HG03469 (cell line): Measurements from ENCODE around the gene DHX30.
"Not testable (repeated sequence)": the region's sequence is repeated elsewhere in the genome, so short reads cannot be mapped to it uniquely, and the experiment has no call there.

Experiments
- ATAC-seq: cut with Tn5 transposase; IDR thresholded peaks from one replicate; pipeline ENCODE4 v1.9.1; 2021; ENCODE audit warnings: mild to moderate bottlenecking, moderate library complexity, moderate number of reproducible peaks; ENCODE audit not compliant: unreplicated experiment

The DHX30 gene

DNA sequence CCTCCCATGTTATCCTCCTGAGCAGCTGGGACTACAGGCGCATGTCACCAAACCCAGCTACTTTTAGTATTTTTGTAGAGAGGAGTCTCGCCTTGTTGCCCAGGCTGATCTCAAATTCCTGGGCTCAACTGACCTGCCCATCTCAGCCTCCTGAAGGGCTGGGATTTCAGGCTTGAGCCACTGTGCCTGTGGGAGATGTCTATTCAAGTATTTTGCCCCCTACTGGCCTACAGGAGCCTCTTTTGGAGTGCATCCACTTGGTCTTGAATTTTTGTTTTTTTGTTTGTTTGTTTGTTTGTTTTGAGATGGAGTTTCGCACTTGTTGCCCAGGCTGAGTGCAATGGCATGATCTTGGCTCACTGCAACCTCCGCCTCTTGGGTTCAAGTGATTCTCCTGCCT is 3.2 kb upstream of the DHX30 start:
- ATAC-seq: no peak

DNA sequence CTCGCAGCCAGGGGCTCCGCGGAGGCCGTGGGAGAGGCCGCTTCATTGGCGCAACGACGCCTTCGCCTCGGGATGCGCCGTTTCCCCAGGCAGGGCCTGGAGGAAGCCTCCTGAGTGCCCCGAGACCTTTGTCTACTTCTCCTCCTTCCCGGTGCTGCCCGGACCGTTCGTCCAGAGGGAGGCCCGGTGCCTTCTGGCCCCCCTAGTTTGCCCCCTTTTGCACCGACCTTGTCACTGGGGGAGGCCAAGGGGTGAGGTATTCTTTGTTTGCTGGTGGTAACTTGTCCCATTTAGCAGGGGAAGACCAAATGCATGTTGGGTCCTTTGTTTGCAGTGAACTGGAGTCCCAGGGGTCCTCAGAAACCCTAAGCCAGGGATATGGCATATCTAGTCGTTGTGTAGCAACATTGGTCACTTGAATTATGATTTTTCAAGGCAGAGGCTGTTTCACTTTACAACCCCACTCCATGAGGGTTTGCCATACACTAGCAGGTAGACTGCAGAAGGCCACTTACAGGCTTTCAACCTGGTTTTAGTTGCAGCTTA is 615 bp downstream of the DHX30 start:
- ATAC-seq: no peak

DNA sequence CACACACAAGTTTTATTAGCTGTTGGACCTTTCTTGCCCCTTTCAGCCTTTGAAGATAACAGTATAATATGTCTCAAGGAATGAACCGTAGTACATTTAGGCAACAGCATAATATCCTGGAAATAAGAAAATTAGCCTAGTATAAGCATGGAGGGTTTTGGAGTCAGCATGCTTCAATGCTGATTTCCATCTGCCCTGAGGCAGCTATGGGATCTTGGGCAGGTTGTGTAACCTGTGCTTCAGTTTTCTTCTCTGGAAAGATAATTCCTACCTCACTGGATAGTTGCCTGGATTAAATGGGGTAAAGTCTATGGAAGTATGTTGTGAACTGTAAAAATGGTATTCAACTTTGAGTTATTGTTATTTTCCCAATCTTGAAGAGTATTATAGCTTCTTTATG is 1.6 kb downstream of the DHX30 start:
- no peak for ATAC-seq

DNA sequence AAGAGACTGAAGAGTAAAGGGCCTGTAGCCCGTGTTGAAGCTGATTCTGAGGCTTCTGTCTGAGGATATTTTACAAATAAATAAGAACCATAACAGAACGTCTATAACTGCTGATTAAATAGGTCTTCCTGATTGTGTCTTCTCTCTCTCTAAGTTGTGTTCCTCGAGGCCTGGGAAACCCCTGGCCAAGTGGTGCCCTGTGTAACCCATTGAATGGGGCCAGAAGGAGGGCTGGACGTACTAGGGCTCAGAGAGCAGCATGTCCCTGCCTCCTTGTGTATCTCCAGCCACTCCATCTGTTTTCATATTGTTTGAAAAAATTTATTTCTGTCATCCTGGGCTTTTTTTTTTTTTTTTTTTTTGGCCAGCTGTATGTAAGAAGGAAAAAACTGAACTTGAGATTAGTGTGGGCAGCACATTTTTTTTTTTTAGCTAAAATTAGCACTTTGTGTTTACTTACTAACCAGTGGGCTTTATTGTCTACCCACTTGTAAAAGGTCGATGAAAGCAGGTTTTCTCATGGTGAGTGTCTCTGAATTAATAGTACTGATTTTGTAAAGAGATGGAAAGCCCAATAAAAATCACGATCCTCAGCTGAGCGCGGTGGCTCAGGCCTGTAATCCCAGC is 10.7 kb downstream of the DHX30 start:
- ATAC-seq: no peak

DNA sequence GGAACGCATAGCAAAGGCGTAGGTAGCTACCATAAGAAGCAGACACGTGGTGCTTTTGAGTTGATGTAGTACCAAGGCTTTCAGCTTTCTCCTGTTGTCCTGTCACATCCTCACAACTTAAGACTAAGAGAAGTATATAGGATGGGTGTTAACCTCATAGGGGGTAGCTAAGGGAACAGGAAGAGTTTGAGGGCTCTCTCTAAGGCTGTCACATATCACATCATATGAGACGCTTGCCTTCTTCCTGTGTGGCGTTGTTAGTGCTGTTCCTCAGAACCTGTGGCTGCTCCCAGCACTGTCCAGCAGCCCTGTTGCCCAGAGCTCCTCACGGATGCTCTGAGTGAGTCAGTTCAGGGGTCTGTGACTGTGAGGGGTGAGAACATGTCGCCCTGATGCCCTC is 14.7 kb downstream of the DHX30 start:
- ATAC-seq: no peak

DNA sequence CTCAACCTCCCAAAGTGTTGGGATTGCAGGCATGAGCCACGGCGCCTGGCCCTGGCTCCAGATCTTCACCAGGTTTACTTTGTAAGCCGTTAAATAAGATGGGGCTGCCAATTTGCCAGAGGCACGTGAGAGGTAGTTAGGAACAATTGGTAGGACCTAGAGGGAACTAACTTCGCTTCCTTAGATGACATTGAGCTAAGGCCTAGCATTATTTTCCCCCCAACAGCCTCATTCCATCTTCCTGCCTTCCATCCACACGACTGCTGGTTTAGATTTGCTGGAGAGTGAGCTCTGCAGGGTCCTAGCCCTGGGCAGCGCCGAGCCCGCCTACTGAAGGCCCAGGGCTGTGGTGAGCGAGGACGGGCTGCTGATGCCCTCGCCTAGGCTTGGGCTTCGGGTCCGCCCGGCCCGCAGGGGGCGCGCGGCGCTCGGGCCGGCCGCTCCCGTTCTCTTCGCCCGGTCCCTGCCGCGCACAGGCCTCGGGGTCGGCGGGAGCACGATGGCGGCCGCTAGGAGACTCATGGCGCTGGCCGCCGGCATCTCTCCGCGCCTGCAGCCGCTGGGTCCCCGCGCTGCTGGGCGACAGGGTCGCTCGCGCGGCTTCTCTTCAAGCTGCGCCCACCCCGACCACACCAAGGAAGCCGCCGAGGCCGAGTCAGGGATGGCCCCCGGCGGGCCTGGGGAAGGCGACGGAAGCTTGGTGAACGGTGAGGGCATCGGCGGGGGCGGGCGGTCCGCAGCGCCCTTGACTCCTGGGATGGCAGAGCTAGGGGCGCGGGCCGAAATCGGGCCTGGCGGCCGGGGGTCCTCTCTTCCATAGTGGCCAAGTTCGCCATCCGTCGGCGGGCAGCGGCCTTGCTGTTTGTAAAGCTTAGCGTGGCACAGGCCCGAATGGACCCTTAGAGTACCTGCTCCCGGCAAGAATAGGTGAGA is 21.9 kb downstream of the DHX30 start:
- peak; percentile 81 for ATAC-seq

DNA sequence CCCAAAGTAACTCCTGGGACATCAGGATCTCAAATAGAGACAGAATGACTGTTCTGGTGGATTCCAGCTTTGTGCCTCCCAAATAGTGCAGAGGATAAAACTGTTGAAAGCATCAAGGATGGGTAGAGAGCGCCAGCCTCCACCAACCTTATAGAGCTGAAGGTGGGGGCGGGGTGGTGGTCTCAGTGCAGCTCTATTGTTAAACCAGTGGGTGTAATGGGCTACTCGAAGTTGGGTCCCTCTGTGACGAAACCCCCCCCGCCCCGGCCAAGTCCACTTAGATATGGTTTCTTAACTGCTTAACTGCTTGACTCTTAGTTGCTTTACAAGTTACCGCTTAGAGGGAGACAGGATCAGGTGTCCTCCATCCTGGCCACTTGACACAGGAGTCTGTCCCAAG is 22.7 kb downstream of the DHX30 start:
- ATAC-seq: no peak

DNA sequence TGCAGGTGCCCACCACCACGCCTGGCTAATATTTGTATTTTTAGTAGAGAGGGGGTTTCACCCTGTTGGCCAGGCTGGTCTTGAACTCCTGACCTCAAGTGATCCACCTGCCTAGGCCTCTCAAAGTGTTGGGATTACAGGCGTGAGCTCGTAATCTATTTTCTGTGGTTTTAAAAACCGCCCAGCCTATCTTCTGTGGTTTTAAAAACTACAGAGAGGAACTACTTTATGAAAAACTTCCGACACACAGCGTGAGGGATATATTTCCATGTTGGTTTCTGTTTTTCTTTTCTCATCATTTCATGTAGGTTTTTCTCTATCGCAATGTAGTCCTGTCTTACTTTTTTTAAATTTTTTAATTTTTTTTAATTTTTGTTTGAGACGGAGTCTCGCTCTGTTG is 26.5 kb downstream of the DHX30 start:
- ATAC-seq: not testable (repeated sequence)

DNA sequence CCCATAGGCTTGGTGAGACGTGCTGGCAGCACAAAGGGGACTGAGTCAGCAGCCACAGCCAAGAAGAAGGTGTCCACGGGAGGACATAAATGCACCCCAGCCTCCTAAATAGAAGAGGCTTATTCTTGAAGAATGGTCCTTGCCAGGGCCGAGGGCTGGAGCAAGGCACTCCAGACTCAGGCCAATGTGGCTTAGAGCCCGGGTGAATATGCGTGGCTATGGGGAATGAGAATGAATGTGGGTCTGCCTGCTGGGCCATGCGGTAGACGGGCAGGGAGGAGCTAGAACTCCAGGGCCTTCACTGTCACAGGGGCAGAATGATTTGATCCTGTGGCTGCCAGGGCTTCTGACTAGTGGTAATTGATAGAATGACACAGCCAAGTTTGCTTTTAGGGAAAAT is 34.0 kb downstream of the DHX30 start:
- no peak for ATAC-seq

DNA sequence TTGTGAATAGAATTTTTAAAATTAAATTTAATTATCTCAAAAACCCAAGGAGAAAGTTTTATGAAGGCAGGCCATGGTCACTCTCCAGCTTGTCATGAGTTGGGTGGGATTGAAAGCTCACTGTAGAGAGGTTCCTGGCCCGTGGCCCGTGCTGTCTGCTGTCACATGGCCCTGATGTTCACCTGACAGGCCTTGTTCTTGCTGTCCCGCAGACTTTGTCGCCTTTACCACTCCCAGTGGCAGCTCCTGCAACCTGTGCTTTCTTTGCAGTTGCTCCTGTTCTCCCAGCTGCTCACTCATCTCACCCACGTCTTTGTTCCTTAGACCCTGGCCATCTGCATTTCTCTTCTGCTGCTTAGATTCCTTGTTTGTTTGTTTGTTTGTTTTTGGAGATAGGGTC is 35.6 kb downstream of the DHX30 start:
- no peak for ATAC-seq

DNA sequence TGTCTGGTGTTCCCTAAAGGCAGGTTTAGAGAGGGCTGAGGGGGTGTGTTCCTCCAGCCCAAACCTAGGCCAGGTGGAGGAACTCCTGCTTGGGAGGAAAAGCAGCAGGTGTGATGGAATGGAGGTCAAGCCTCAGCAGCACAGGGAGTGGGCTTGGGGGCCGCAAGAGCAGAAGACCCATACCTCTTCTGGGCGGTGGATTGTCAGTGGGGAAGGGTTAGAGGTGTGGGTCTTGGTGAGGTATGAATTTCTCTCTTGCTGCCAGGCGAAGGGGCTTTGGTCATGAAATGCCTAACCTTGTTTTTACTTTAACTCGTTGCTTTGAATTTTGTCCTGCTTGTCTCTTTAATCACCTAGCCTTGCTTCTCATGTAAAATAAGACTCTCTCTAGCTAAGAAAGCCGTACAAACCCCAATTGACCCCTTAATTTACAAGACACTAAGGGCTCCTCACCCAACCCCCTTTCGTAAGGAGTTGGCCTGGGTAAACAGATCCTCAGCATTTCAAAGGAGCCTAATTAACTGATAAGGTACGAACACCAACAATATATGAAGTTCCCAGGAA is 38.9 kb downstream of the DHX30 start:
- no peak for ATAC-seq

DNA sequence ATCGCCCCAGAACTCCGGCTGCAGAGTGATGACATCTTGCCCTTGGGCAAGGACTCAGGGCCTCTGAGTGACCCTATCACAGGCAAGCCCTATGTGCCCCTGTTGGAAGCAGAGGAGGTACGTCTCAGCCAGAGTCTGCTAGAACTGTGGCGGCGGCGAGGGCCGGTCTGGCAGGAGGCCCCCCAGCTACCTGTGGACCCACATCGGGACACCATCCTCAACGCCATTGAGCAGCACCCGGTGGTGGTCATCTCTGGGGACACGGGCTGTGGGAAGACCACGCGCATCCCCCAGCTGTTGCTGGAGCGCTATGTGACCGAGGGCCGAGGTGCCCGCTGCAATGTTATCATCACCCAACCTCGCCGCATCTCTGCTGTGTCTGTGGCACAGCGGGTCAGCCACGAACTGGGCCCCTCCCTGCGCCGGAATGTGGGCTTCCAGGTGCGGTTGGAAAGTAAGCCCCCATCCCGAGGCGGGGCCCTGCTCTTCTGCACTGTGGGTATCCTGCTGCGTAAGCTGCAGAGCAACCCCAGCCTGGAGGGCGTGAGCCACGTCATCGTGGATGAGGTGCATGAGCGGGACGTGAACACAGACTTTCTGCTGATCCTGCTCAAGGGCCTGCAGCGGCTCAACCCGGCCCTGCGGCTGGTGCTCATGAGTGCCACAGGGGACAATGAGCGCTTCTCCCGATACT is 43.4 kb downstream of the DHX30 start:
- no peak for ATAC-seq

DNA sequence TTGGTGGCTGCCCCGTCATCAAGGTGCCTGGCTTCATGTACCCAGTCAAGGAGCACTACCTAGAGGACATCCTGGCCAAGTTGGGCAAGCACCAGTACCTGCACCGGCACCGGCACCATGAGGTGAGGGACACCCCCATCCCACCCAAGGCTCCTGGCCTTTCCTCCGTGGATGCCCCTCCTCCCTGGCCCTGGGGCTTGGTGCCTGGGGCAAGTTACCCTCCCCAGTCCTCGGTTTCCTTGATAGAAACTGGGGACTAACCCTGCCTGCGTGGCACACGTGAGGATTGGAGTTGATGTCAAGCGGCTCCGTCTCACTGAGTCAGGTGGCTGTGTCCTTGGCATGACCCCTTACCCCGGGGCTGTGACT is 43.9 kb downstream of the DHX30 start:
- ATAC-seq: no peak

DNA sequence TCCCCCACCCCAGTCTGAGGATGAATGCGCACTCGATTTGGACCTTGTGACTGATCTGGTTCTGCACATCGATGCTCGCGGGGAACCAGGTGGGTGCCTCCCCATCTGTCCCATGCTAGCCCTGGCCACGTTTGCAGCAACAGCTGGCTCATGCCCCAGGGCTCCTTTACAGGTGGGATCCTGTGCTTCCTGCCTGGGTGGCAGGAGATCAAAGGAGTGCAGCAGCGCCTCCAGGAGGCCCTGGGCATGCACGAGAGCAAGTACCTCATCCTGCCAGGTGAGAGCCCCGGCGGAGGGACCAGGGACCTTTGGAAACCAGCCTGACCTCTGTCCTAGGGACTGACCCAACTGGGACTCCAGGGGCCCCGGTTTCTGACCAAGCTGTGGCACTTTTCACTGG is 44.3 kb downstream of the DHX30 start:
- no peak for ATAC-seq

DNA sequence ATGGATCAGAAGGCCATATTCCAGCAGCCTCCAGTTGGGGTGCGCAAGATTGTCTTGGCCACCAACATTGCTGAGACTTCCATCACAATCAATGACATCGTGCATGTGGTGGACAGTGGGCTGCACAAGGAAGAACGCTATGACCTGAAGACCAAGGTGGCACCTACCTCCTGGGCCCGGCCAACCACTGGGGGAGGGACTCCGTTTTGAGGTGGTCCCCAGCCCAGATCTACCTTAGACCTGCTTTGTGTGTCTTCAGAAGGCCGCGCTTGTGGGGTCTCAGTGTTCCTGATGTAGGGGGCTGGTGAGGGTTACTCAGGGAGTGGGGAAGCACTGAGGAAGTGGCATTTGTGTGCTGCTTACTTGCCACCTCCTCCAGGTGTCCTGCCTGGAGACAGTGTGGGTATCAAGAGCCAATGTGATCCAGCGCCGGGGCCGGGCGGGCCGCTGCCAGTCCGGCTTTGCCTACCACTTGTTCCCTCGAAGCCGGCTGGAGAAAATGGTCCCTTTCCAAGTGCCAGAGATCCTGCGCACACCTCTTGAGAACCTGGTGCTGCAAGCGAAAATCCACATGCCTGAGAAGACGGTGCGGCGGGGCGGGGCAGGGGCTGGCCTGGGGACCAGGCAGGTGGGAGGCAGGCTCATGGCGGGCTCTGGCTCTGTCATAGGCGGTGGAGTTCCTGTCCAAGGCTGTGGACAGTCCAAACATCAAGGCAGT is 45.0 kb downstream of the DHX30 start:
- ATAC-seq: no peak

DNA sequence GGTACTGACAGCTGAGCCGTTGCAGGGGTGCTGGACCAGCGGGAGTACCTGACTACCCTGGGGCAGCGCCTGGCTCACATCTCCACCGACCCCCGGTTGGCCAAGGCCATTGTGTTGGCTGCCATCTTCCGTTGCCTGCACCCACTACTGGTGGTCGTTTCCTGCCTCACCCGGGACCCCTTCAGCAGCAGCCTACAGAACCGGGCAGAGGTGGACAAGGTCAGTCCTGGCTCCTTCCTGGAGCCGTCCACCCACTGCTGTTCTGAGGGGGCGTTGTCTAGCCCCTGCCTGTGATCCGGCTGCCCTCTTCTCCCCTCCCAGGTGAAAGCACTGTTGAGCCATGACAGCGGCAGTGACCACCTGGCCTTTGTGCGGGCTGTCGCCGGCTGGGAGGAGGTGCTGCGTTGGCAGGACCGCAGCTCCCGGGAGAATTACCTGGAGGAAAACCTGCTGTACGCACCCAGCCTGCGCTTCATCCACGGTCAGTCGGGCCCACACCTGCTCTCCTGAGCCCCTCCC is 45.7 kb downstream of the DHX30 start:
- ATAC-seq: no peak

DNA sequence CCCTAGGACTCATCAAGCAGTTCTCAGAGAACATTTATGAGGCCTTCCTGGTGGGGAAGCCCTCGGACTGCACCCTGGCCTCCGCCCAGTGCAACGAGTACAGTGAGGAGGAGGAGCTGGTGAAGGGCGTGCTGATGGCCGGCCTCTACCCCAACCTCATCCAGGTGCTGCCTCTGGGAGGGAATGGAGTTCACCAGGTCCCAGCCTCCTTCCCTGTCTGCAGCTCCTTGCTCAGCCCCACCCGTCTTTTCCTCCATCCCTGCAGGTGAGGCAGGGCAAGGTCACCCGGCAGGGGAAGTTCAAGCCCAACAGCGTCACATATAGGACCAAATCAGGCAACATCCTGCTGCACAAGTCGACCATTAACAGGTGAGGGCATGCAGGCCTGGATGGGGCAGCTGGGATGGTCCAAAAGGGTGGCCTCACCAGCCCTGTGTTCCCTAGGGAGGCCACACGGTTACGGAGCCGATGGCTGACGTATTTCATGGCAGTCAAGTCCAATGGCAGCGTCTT is 46.3 kb downstream of the DHX30 start:
- no peak for ATAC-seq

DNA sequence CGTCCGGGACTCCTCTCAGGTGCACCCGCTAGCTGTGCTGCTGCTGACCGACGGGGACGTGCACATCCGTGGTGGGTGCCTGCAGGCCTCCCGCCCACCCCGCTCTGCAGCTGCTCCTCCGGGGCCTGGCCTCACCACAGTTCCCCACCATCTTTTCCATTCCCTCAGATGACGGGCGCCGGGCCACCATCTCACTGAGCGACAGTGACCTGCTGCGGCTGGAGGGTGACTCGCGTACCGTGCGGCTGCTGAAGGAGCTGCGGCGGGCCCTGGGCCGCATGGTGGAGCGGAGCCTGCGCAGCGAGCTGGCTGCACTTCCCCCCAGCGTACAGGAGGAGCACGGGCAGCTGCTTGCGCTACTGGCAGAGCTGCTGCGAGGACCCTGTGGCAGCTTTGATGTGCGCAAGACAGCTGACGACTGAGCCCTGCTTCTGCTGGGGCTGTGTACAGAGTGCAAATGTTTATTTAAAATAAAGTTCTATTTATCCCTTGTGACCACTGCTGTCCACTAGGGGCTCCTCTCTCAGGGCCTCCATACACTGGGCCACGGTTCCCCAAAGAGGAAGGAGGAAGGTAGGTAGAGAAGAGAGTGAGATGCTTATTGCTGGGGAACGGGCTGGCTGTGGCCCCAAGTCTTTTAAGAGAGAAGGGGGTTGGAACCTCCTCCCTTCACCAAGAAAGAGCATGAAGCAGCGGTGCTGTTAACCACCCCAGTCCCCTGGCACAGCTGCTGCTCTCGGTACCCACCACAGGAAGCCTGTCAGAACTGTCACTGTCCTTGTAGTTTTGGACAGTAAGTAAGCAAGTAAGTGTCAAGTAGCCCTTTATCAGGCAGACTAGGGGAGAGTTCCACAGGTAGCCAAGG is 47.0 kb downstream of the DHX30 start:
- no peak for ATAC-seq
